SK-N-SH (cell line): ENCODE measurements around the gene TP73. TPM values are rescaled to one million over a fixed set of nuclear protein-coding genes. Genes with fewer than 3 reads are reported as not detected.

Source experiments
- CTCF ChIA-PET: fragments of 300-600, 350-600 bp; formaldehyde crosslinking; extraction: SDS; loops from one replicate; lab custom pipeline; 2021; lab: Yijun Ruan, JAX
- POLR2A ChIA-PET: fragments of 350-600 bp; sonication (Branson Sonifier 250); formaldehyde crosslinking; extraction: SDS; loops from one replicate; lab custom pipeline; 2020; ENCODE audit warnings: antibody characterized with exemption, inconsistent platforms; lab: Yijun Ruan, JAX
- DNase-seq: peaks from one replicate; pipeline ENCODE4 v3.0.0; 2012
- H2AFZ ChIP-seq: fragments of 200-600 bp; sonication (generic); 2 replicates; pipeline ENCODE4 v1.8.1; 2016; ENCODE audit warnings: antibody characterized with exemption, mild to moderate bottlenecking, low read depth
- H3F3A ChIP-seq: fragments of 200-600 bp; sonication (generic); replicated peaks from 2 replicates; pipeline ENCODE3; 2016; ENCODE audit warnings: antibody characterized with exemption, mild to moderate bottlenecking; ENCODE audit not compliant: insufficient read depth
- H3K27ac ChIP-seq, 2 experiments: fragments of 200-500 bp in 1 of 2; fragments of 200-600 bp in 1 of 2; sonication (Bioruptor generic) in 1 of 2; sonication (generic), shearing (Covaris generic) in 1 of 2; 2 replicates each; pipeline versions ENCODE4 v1.5.1 to v1.6.1; 2014 to 2016; ENCODE audit warnings: low read depth in 2 of 2, inconsistent platforms in 1 of 2, low read length in 1 of 2, mild to moderate bottlenecking in 1 of 2, mixed read lengths in 1 of 2
- H3K27me3 ChIP-seq: fragments of 200-600 bp; sonication (generic), shearing (Covaris generic); 2 replicates; pipeline ENCODE4 v1.6.1; 2016; ENCODE audit warnings: mixed run types; ENCODE audit not compliant: insufficient read depth
- H3K36me3 ChIP-seq, 2 experiments: fragments of 200-500 bp in 1 of 2; fragments of 200-600 bp in 1 of 2; sonication (Bioruptor generic) in 1 of 2; sonication (generic) in 1 of 2; replicated peaks in 1 of 2; 2 replicates each; pipeline versions ENCODE3 to v1.5.1; 2014 to 2016; ENCODE audit warnings: low read length in 1 of 2, mild to moderate bottlenecking in 1 of 2; ENCODE audit not compliant: insufficient read depth in 2 of 2, control insufficient read depth in 1 of 2
- H3K4me1 ChIP-seq, 2 experiments: fragments of 200-500 bp in 1 of 2; fragments of 200-600 bp in 1 of 2; sonication (Bioruptor generic) in 1 of 2; sonication (generic), shearing (Covaris generic) in 1 of 2; 2 replicates each; pipeline versions ENCODE4 v1.5.1 to v1.6.1; 2014 to 2016; ENCODE audit warnings: low read depth in 1 of 2, low read length in 1 of 2, mixed run types in 1 of 2; ENCODE audit not compliant: insufficient read depth in 2 of 2, control insufficient read depth in 1 of 2
- H3K4me2 ChIP-seq: fragments of 200-600 bp; sonication (generic), shearing (Covaris generic); 2 replicates; pipeline ENCODE4 v1.6.1; 2017; ENCODE audit warnings: mixed run types
- H3K4me3 ChIP-seq, 2 experiments: fragments of 200-500 bp in 1 of 2; fragments of 200-600 bp in 1 of 2; sonication (Bioruptor generic) in 1 of 2; sonication (generic), shearing (Covaris generic) in 1 of 2; 2 replicates each; pipeline versions ENCODE4 v1.5.1 to v1.8.1; 2014 to 2016; ENCODE audit warnings: low read depth in 2 of 2, inconsistent platforms in 1 of 2, low read length in 1 of 2, mild to moderate bottlenecking in 1 of 2, mixed read lengths in 1 of 2, moderate library complexity in 1 of 2
- H3K79me2 ChIP-seq: fragments of 200-600 bp; sonication (generic); 2 replicates; pipeline ENCODE4 v1.8.1; 2017; ENCODE audit warnings: mild to moderate bottlenecking; ENCODE audit not compliant: insufficient read depth
- H3K9ac ChIP-seq: fragments of 200-600 bp; sonication (generic); 2 replicates; pipeline ENCODE4 v1.6.1; 2017; ENCODE audit warnings: mixed run types
- H3K9me2 ChIP-seq: fragments of 200-600 bp; sonication (generic); 2 replicates; pipeline ENCODE4 v1.6.1; 2017; ENCODE audit warnings: mixed run types
- H3K9me3 ChIP-seq: fragments of 200-600 bp; sonication (generic); 2 replicates; pipeline ENCODE4 v1.6.1; 2017; ENCODE audit warnings: mixed run types, mild to moderate bottlenecking, moderate library complexity
- H4K20me1 ChIP-seq: fragments of 200-600 bp; sonication (generic); 2 replicates; pipeline ENCODE4 v1.6.1; 2017; ENCODE audit warnings: mild to moderate bottlenecking, mixed run types; ENCODE audit not compliant: insufficient read depth
- EP300 ChIP-seq, 2 experiments: IDR thresholded peaks; 2 replicates each; pipeline versions ENCODE4 v1.4.0 to v1.6.1; 2012; ENCODE audit warnings: borderline replicate concordance in 1 of 2, low read depth in 1 of 2, low read length in 1 of 2
- GABPA ChIP-seq: IDR thresholded peaks from 2 replicates; pipeline ENCODE4 v1.4.0; 2012; ENCODE audit warnings: low read depth, mild to moderate bottlenecking
- RAD21 ChIP-seq: IDR thresholded peaks from 2 replicates; pipeline ENCODE4 v1.6.1; 2012; ENCODE audit warnings: mild to moderate bottlenecking, low read length
- RCOR1 ChIP-seq: fragments of 150-350 bp; IDR thresholded peaks from 2 replicates; pipeline ENCODE4 v1.6.1; 2017; ENCODE audit warnings: antibody characterized with exemption, low read length
- SIN3A ChIP-seq: IDR thresholded peaks from 2 replicates; pipeline ENCODE4 v1.6.1; 2012; ENCODE audit warnings: low read depth, mild to moderate bottlenecking, low read length, moderate library complexity, borderline replicate concordance
- TCF12 ChIP-seq: IDR thresholded peaks from 2 replicates; pipeline ENCODE4 v1.4.0; 2012
- YY1 ChIP-seq: IDR thresholded peaks from 2 replicates; pipeline ENCODE4 v1.4.0; 2012; ENCODE audit warnings: low read depth, mild to moderate bottlenecking
- WGBS: methylation state at CpG from one replicate; pipeline ENCODE4 v1.1.6; 2017; ENCODE audit warnings: low lambda C conversion rate; 5-methylcytosine and 5-hydroxymethylcytosine counted together
- polyA plus RNA-seq, 3 experiments: library from polyadenylated mRNA; depleted of rRNA; stranded (reverse); fragments of >200 nt; gene quantifications; 2 replicates each; pipeline ENCODE4 v1.2.3, GENCODE V29; 2012
- TF ChIP-seq, protein P1 (sequence below): fragments of 150-350 bp; IDR thresholded peaks from 2 replicates; pipeline ENCODE4 v1.6.1; 2016; ENCODE audit warnings: mild to moderate bottlenecking, low read depth, low read length
- TF ChIP-seq, protein P2 (sequence below): fragments of 150-350 bp; IDR thresholded peaks from 2 replicates; pipeline ENCODE4 v1.6.1; 2017; ENCODE audit warnings: antibody characterized with exemption, low read length, low read depth, borderline replicate concordance
- TF ChIP-seq, protein P3 (sequence below): IDR thresholded peaks from 2 replicates; pipeline ENCODE4 v1.4.0; 2012; ENCODE audit warnings: low read depth
- TF ChIP-seq, protein P4 (sequence below): IDR thresholded peaks from 2 replicates; pipeline ENCODE4 v1.4.0; 2012; ENCODE audit warnings: low read depth, borderline replicate concordance
- TF ChIP-seq, protein P5 (sequence below): IDR thresholded peaks from 2 replicates; pipeline ENCODE4 v1.6.1; 2012; ENCODE audit warnings: mild to moderate bottlenecking, low read depth, low read length, moderate library complexity
- TF ChIP-seq, protein P6 (sequence below): IDR thresholded peaks from 2 replicates; pipeline ENCODE4 v1.4.0; 2012; ENCODE audit warnings: low read depth, borderline replicate concordance

TP73 gene
- polyA plus RNA-seq, 1 of the 3 experiments (the other 2 are of a cell fraction): 0.64 TPM

DNA sequence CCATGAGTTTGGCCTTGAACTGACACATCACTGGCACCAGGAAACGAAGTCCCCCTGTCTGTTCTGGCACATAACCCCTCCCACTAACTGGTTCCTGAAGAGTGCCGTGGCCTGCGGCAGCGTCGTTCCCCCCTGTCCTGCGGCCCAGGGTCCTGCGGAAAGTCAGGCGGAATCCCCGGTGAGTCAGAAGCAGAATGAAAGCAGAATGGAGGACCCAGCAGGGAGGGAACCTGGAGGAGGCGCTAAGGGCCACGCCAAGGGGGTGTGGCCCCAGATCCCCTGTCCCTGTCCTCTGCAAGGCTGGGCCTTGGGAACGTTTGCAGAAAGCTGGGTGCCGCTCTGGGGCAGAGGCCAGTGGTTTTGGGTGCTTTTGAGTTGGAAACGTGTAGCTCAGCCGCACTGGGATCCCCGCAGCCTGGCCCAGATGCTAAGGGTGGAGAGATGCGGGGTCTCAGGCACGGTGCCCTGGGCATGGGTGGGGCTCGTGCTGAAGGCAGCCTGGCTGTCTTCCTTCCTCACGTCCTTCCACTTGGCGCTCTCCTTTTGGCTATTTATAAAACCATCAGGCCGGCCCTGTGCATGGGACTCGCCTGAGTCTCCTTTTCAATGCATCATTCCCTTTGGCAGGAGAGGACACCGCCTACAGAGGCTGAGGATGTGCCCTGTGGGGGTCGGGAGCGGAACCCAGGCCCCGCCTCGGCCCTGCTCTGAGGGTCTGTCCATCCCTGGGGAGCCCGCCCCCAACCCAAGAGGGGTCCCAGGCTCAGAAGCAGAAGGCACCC is 36.2 kb downstream of the TP73 start:
- H3K27me3 ChIP-seq: no peaks in the 10 kb centered on the region
- TF ChIP-seq, protein P1, sequence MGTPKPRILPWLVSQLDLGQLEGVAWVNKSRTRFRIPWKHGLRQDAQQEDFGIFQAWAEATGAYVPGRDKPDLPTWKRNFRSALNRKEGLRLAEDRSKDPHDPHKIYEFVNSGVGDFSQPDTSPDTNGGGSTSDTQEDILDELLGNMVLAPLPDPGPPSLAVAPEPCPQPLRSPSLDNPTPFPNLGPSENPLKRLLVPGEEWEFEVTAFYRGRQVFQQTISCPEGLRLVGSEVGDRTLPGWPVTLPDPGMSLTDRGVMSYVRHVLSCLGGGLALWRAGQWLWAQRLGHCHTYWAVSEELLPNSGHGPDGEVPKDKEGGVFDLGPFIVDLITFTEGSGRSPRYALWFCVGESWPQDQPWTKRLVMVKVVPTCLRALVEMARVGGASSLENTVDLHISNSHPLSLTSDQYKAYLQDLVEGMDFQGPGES: no peak
- TF ChIP-seq, protein P2, sequence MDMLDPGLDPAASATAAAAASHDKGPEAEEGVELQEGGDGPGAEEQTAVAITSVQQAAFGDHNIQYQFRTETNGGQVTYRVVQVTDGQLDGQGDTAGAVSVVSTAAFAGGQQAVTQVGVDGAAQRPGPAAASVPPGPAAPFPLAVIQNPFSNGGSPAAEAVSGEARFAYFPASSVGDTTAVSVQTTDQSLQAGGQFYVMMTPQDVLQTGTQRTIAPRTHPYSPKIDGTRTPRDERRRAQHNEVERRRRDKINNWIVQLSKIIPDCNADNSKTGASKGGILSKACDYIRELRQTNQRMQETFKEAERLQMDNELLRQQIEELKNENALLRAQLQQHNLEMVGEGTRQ: no peak
- TF ChIP-seq EP300 (IDR thresholded peaks at IDR 0.05; ENCODE audit: borderline replicate concordance in 1 of 2, low read depth in 1 of 2, low read length in 1 of 2): no peak
- TF ChIP-seq, protein P3, sequence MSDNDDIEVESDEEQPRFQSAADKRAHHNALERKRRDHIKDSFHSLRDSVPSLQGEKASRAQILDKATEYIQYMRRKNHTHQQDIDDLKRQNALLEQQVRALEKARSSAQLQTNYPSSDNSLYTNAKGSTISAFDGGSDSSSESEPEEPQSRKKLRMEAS: no peak
- TF ChIP-seq RCOR1: no peak
- no peak for TF ChIP-seq YY1
- TF ChIP-seq, protein P4, sequence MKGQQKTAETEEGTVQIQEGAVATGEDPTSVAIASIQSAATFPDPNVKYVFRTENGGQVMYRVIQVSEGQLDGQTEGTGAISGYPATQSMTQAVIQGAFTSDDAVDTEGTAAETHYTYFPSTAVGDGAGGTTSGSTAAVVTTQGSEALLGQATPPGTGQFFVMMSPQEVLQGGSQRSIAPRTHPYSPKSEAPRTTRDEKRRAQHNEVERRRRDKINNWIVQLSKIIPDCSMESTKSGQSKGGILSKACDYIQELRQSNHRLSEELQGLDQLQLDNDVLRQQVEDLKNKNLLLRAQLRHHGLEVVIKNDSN: no peak
- no peak for TF ChIP-seq RAD21
- TF ChIP-seq, protein P5, sequence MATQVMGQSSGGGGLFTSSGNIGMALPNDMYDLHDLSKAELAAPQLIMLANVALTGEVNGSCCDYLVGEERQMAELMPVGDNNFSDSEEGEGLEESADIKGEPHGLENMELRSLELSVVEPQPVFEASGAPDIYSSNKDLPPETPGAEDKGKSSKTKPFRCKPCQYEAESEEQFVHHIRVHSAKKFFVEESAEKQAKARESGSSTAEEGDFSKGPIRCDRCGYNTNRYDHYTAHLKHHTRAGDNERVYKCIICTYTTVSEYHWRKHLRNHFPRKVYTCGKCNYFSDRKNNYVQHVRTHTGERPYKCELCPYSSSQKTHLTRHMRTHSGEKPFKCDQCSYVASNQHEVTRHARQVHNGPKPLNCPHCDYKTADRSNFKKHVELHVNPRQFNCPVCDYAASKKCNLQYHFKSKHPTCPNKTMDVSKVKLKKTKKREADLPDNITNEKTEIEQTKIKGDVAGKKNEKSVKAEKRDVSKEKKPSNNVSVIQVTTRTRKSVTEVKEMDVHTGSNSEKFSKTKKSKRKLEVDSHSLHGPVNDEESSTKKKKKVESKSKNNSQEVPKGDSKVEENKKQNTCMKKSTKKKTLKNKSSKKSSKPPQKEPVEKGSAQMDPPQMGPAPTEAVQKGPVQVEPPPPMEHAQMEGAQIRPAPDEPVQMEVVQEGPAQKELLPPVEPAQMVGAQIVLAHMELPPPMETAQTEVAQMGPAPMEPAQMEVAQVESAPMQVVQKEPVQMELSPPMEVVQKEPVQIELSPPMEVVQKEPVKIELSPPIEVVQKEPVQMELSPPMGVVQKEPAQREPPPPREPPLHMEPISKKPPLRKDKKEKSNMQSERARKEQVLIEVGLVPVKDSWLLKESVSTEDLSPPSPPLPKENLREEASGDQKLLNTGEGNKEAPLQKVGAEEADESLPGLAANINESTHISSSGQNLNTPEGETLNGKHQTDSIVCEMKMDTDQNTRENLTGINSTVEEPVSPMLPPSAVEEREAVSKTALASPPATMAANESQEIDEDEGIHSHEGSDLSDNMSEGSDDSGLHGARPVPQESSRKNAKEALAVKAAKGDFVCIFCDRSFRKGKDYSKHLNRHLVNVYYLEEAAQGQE: no peak
- TF ChIP-seq SIN3A: no peak
- TF ChIP-seq, protein P6, sequence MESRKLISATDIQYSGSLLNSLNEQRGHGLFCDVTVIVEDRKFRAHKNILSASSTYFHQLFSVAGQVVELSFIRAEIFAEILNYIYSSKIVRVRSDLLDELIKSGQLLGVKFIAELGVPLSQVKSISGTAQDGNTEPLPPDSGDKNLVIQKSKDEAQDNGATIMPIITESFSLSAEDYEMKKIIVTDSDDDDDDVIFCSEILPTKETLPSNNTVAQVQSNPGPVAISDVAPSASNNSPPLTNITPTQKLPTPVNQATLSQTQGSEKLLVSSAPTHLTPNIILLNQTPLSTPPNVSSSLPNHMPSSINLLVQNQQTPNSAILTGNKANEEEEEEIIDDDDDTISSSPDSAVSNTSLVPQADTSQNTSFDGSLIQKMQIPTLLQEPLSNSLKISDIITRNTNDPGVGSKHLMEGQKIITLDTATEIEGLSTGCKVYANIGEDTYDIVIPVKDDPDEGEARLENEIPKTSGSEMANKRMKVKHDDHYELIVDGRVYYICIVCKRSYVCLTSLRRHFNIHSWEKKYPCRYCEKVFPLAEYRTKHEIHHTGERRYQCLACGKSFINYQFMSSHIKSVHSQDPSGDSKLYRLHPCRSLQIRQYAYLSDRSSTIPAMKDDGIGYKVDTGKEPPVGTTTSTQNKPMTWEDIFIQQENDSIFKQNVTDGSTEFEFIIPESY: no peak
- no peak for TF ChIP-seq GABPA
- no peak for TF ChIP-seq TCF12
- TF ChIP-seq, all 33 proteins: peak for 0
- H4K20me1 ChIP-seq: no peaks in the 10 kb centered on the region
- no peak overlapping the region for H3K4me3 ChIP-seq
- no peak overlapping the region for H3K27ac ChIP-seq
- no peaks in the 10 kb centered on the region for H3K9me3 ChIP-seq
- DNase-seq: no peak
- no peaks in the 10 kb centered on the region for H3K9me2 ChIP-seq
- WGBS: 72% methylated on average over 16 of the region's 29 CpGs
- ChIA-PET POLR2A (no interaction called here), CTCF (interaction anchor here (2.9 kb wide), 2 partner anchors 7 to 35 kb away, joined by 10 to 16 read pairs; no protein-coding TSS in a partner anchor)
- no peaks in the 10 kb centered on the region for H3K36me3 ChIP-seq
- H3K4me1 ChIP-seq: peaks cover 0 to 2% of the 10 kb centered on the region in 2 experiments; a peak in 1 of 4 replicates
- no peak overlapping the region for H3K9ac ChIP-seq
- H3K4me2 ChIP-seq: no peak overlapping the region
- no peaks in the 10 kb centered on the region for H3K79me2 ChIP-seq
- no peak overlapping the region for H2AFZ ChIP-seq
- no peaks in the 10 kb centered on the region for H3F3A ChIP-seq
